ENCODE data around the gene GAD1.

GAD1 gene

GRCh38 chr2:170806548-170806947, 10.1 kb upstream of the GAD1 start:
- Histone ChIP-seq H3K4me3 (ENCODE audit: low read length) (no peak overlapping the region), H3K27me3 (ENCODE audit: control insufficient read depth, insufficient read depth, low read length) (no peaks in the 10 kb centered on the region), H3K4me1 (ENCODE audit: control insufficient read depth, low read depth, low read length) (no peaks in the 10 kb centered on the region), H3K9ac (ENCODE audit: low read length) (no peak overlapping the region), H3K27ac (ENCODE audit: low read length) (no peak overlapping the region), H3K36me3 (ENCODE audit: control insufficient read depth, low read depth, low read length) (no peaks in the 10 kb centered on the region), H3K9me3 (ENCODE audit: control insufficient read depth, low read depth, low read length) (no peaks in the 10 kb centered on the region)

GRCh38 chr2:170812710-170813600, 3.7 kb upstream of the GAD1 start:
- Histone ChIP-seq H3K9me3 (ENCODE audit: control insufficient read depth, low read depth, low read length) (no peaks in the 10 kb centered on the region), H3K4me1 (ENCODE audit: control insufficient read depth, low read depth, low read length) (peaks cover 37% of the 10 kb centered on the region), H3K4me3 (ENCODE audit: low read length) (peak overlapping the region; percentile 73), H3K27ac (ENCODE audit: low read length) (no peak overlapping the region), H3K27me3 (ENCODE audit: control insufficient read depth, insufficient read depth, low read length) (peaks cover 53% of the 10 kb centered on the region), H3K36me3 (ENCODE audit: control insufficient read depth, low read depth, low read length) (no peaks in the 10 kb centered on the region), H3K9ac (ENCODE audit: low read length) (no peak overlapping the region)

- no peaks in the 10 kb centered on the region for H3K36me3 ChIP-seq (ENCODE audit: control insufficient read depth, low read depth, low read length)
- peaks cover 63% of the 10 kb centered on the region for H3K27me3 ChIP-seq (ENCODE audit: control insufficient read depth, insufficient read depth, low read length)
- no peak overlapping the region for H3K9ac ChIP-seq (ENCODE audit: low read length)
- H3K27ac ChIP-seq (ENCODE audit: low read length), result no peak overlapping the region
- H3K9me3 ChIP-seq (ENCODE audit: control insufficient read depth, low read depth, low read length), result no peaks in the 10 kb centered on the region
- H3K4me3 ChIP-seq (ENCODE audit: low read length), result peak overlapping the region; percentile 73
- peaks cover 43% of the 10 kb centered on the region for H3K4me1 ChIP-seq (ENCODE audit: control insufficient read depth, low read depth, low read length)
Measured at GRCh38 chr2:170813611-170814532, 2.8 kb upstream of the GAD1 start.

- Histone ChIP-seq H3K36me3 (ENCODE audit: control insufficient read depth, low read depth, low read length) (no peaks in the 10 kb centered on the region), H3K4me3 (ENCODE audit: low read length) (peak overlapping the region; percentile 73), H3K27me3 (ENCODE audit: control insufficient read depth, insufficient read depth, low read length) (peaks cover 71% of the 10 kb centered on the region), H3K27ac (ENCODE audit: low read length) (no peak overlapping the region), H3K9me3 (ENCODE audit: control insufficient read depth, low read depth, low read length) (no peaks in the 10 kb centered on the region), H3K9ac (ENCODE audit: low read length) (no peak overlapping the region), H3K4me1 (ENCODE audit: control insufficient read depth, low read depth, low read length) (peaks cover 49% of the 10 kb centered on the region)
Measured at GRCh38 chr2:170814533-170815230, 2.0 kb upstream of the GAD1 start.

GRCh38 chr2:170815311-170815710, 1.4 kb upstream of the GAD1 start:
- no peak overlapping the region for H3K9ac ChIP-seq (ENCODE audit: low read length)
- peaks cover 77% of the 10 kb centered on the region for H3K27me3 ChIP-seq (ENCODE audit: control insufficient read depth, insufficient read depth, low read length)
- H3K4me3 ChIP-seq (ENCODE audit: low read length), result peak overlapping the region; percentile 73
- H3K4me1 ChIP-seq (ENCODE audit: control insufficient read depth, low read depth, low read length), result peaks cover 53% of the 10 kb centered on the region
- H3K27ac ChIP-seq (ENCODE audit: low read length), result no peak overlapping the region
- H3K36me3 ChIP-seq (ENCODE audit: control insufficient read depth, low read depth, low read length), result no peaks in the 10 kb centered on the region
- H3K9me3 ChIP-seq (ENCODE audit: control insufficient read depth, low read depth, low read length), result no peaks in the 10 kb centered on the region

GRCh38 chr2:170815746-170816503, 762 bp upstream of the GAD1 start:
- peaks cover 83% of the 10 kb centered on the region for H3K27me3 ChIP-seq (ENCODE audit: control insufficient read depth, insufficient read depth, low read length)
- peak overlapping the region; percentile 73 for H3K4me3 ChIP-seq (ENCODE audit: low read length)
- H3K9me3 ChIP-seq (ENCODE audit: control insufficient read depth, low read depth, low read length), result no peaks in the 10 kb centered on the region
- peak overlapping the region; percentile 1 for H3K9ac ChIP-seq (ENCODE audit: low read length)
- no peaks in the 10 kb centered on the region for H3K36me3 ChIP-seq (ENCODE audit: control insufficient read depth, low read depth, low read length)
- no peak overlapping the region for H3K27ac ChIP-seq (ENCODE audit: low read length)
- H3K4me1 ChIP-seq (ENCODE audit: control insufficient read depth, low read depth, low read length), result peaks cover 59% of the 10 kb centered on the region

- H3K9ac ChIP-seq (ENCODE audit: low read length), result no peak overlapping the region
- no peaks in the 10 kb centered on the region for H3K36me3 ChIP-seq (ENCODE audit: control insufficient read depth, low read depth, low read length)
- H3K27ac ChIP-seq (ENCODE audit: low read length), result no peak overlapping the region
- H3K27me3 ChIP-seq (ENCODE audit: control insufficient read depth, insufficient read depth, low read length), result peaks cover 98% of the 10 kb centered on the region
- peak overlapping the region; percentile 73 for H3K4me3 ChIP-seq (ENCODE audit: low read length)
- H3K4me1 ChIP-seq (ENCODE audit: control insufficient read depth, low read depth, low read length), result peaks cover 70% of the 10 kb centered on the region
- H3K9me3 ChIP-seq (ENCODE audit: control insufficient read depth, low read depth, low read length), result no peaks in the 10 kb centered on the region
Measured at GRCh38 chr2:170817093-170818035, 677 bp downstream of the GAD1 start.

GRCh38 chr2:170818036-170818751, 1.5 kb downstream of the GAD1 start:
- Histone ChIP-seq H3K9ac (ENCODE audit: low read length) (no peak overlapping the region), H3K27me3 (ENCODE audit: control insufficient read depth, insufficient read depth, low read length) (peaks cover 100% of the 10 kb centered on the region), H3K9me3 (ENCODE audit: control insufficient read depth, low read depth, low read length) (no peaks in the 10 kb centered on the region), H3K36me3 (ENCODE audit: control insufficient read depth, low read depth, low read length) (no peaks in the 10 kb centered on the region), H3K4me3 (ENCODE audit: low read length) (peak overlapping the region; percentile 73), H3K27ac (ENCODE audit: low read length) (no peak overlapping the region), H3K4me1 (ENCODE audit: control insufficient read depth, low read depth, low read length) (peaks cover 66% of the 10 kb centered on the region)

- H3K4me3 ChIP-seq (ENCODE audit: low read length), result peak overlapping the region; percentile 73
- peaks cover 60% of the 10 kb centered on the region for H3K4me1 ChIP-seq (ENCODE audit: control insufficient read depth, low read depth, low read length)
- peak overlapping the region; percentile 7 for H3K9ac ChIP-seq (ENCODE audit: low read length)
- no peaks in the 10 kb centered on the region for H3K9me3 ChIP-seq (ENCODE audit: control insufficient read depth, low read depth, low read length)
- H3K27me3 ChIP-seq (ENCODE audit: control insufficient read depth, insufficient read depth, low read length), result peaks cover 98% of the 10 kb centered on the region
- no peaks in the 10 kb centered on the region for H3K36me3 ChIP-seq (ENCODE audit: control insufficient read depth, low read depth, low read length)
- H3K27ac ChIP-seq (ENCODE audit: low read length), result no peak overlapping the region
Measured at GRCh38 chr2:170818752-170819470, 2.2 kb downstream of the GAD1 start.
